H1 (cell line): ENCODE measurements around the gene FOXD2. TPM values are rescaled to one million over a fixed set of nuclear protein-coding genes. Genes with fewer than 3 reads are reported as not detected.

Source experiments
- BCL11A ChIP-seq, 2 experiments: IDR thresholded peaks; one replicate each; pipeline ENCODE4 v1.6.1; 2011; ENCODE audit warnings: low read depth in 2 of 2, low read length in 2 of 2, mild to moderate bottlenecking in 2 of 2
- CHD1 ChIP-seq: IDR thresholded peaks from 2 replicates; pipeline ENCODE4 v1.6.1; 2012; ENCODE audit warnings: low read depth, low read length, improper control_type of control experiment
- CTCF ChIP-seq, 3 experiments: IDR thresholded peaks; 1 replicate in 2 of 3; 2 replicates in 1 of 3; pipeline versions ENCODE4 v1.5.1 to v1.6.1; 2011; ENCODE audit warnings: low read length in 3 of 3, mild to moderate bottlenecking in 3 of 3, inconsistent platforms in 2 of 3, low read depth in 1 of 3, moderate library complexity in 1 of 3; ENCODE audit not compliant: insufficient read depth in 1 of 3; ENCODE audit errors: control extremely low read depth in 1 of 3
- FOSL1 ChIP-seq: IDR thresholded peaks from 2 replicates; pipeline ENCODE4 v1.6.1; 2011; ENCODE audit warnings: mild to moderate bottlenecking, low read depth, low read length, moderate library complexity; ENCODE audit not compliant: insufficient read depth
- HDAC2 ChIP-seq, 2 experiments: fragments of 300-600 bp in 1 of 2; sonication (generic) in 1 of 2; IDR thresholded peaks; 2 replicates each; pipeline ENCODE4 v1.6.1; 2011 to 2012; ENCODE audit warnings: low read depth in 2 of 2, low read length in 2 of 2, mild to moderate bottlenecking in 2 of 2, moderate library complexity in 2 of 2, borderline replicate concordance in 1 of 2, inconsistent platforms in 1 of 2
- POLR2AphosphoS5 ChIP-seq: IDR thresholded peaks from 2 replicates; pipeline ENCODE4 v1.6.1; 2011; ENCODE audit warnings: low read depth, low read length
- polyA plus RNA-seq, 7 experiments: library from polyadenylated mRNA; depleted of rRNA in 3 of 7; stranded (reverse) in 5 of 7; unstranded in 2 of 7; fragments of >200 nt in 5 of 7; fragments of 200-250 nt in 2 of 7; gene quantifications; 1 replicate in 5 of 7; 2 replicates in 1 of 7; 4 replicates in 1 of 7; pipeline versions ENCODE4 v1.2.1 to v1.2.3, GENCODE V29; 2011 to 2013; ENCODE audit warnings: missing spikeins in 2 of 7, mixed read lengths in 2 of 7
- total RNA-seq: library from RNA; stranded (reverse); fragmentation: NEBNext Ultra II Directional; extraction: Animal tissue kit (Norgen Biotek cat#: 25700); gene quantifications from 2 replicates; pipeline ENCODE4 v1.2.1, GENCODE V29; 2021

The FOXD2 gene
- total and polyA plus RNA-seq, 2 of the 8 experiments (the other 6 are each of a cell fraction or from before 2014, with no cell fraction given), result not detected

GRCh38 chr1:47450606-47451005, 12.8 kb downstream of the FOXD2 start (continued):
- no peak for TF ChIP-seq FOSL1
- no peak for TF ChIP-seq HDAC2 (IDR thresholded peaks at IDR 0.05; ENCODE audit: borderline replicate concordance in 1 of 2, low read depth in 2 of 2, low read length in 2 of 2)
- TF ChIP-seq CHD1, result no peak
- TF ChIP-seq BCL11A (IDR thresholded peaks at IDR 0.05; ENCODE audit: low read depth in 2 of 2, low read length in 2 of 2), result no peak
- no peak for TF ChIP-seq CTCF (IDR thresholded peaks at IDR 0.05; ENCODE audit: control extremely low read depth in 1 of 3, insufficient read depth in 1 of 3, low read depth in 1 of 3, low read length in 3 of 3)
- no peak for TF ChIP-seq POLR2AphosphoS5
- TF ChIP-seq, all 59 proteins: peak for 0
